GM12878 (cell line): ENCODE results near the gene C18orf63. TPM values are rescaled to one million over a fixed set of nuclear protein-coding genes. Genes with fewer than 3 reads are reported as not detected.
"Not testable (repeated sequence)": the region's sequence is repeated elsewhere in the genome, so short reads cannot be mapped to it uniquely, and the experiment has no call there.

Experiments used
- ATAC-seq: fragments of 200-7000 bp; cut with Tn5 transposase; 3 replicates; pipeline ENCODE4 v1.9.1; 2020; ENCODE audit warnings: mild to moderate bottlenecking, moderate library complexity
- BruUV-seq: library from RNA; stranded (reverse); fragments of 400-500 nt; replicated peaks from 2 replicates; lab custom pipeline; 2021; lab: Mats Ljungman, UMichigan
- CTCF ChIA-PET: fragments of 300-600 bp; sonication (Branson Sonifier 250); formaldehyde crosslinking; extraction: SDS; loops from one replicate; lab custom pipeline; 2021; ENCODE audit warnings: inconsistent platforms; lab: Yijun Ruan, JAX
- POLR2A ChIA-PET: fragments of 350-600 bp; formaldehyde crosslinking; extraction: SDS; loops from one replicate; lab custom pipeline; 2021; ENCODE audit warnings: inconsistent platforms; lab: Charles Lee
- RAD21 ChIA-PET: fragments of 300-600 bp; sonication (Branson Sonifier 250); formaldehyde crosslinking; loops from one replicate; lab custom pipeline; 2023; ENCODE audit warnings: antibody characterized with exemption; ENCODE audit not compliant: unreplicated experiment; lab: Charles Lee
- SMC1A ChIA-PET: fragments of 300-600 bp; sonication (Branson Sonifier 250); formaldehyde crosslinking; loops from one replicate; lab custom pipeline; 2023; ENCODE audit not compliant: unreplicated experiment, uncharacterized antibody; lab: Charles Lee
- DNase-seq: peaks from one replicate; pipeline ENCODE4 v3.0.0-alpha.2; 2011; ENCODE audit warnings: low read depth, low spot score
- FAIRE-seq: peaks from 3 replicates; lab custom pipeline; 2011; peaks lifted over from hg19 to GRCh38; lab: Jason Lieb, UNC
- H2AFZ ChIP-seq: 2 replicates; pipeline ENCODE4 v1.6.0; 2011; ENCODE audit warnings: low read depth, low read length, control low read depth; ENCODE audit not compliant: control insufficient read depth
- H3K27ac ChIP-seq: 2 replicates; pipeline ENCODE4 v1.5.1; 2011; ENCODE audit warnings: control low read depth; ENCODE audit not compliant: control insufficient read depth, insufficient read depth
- H3K27me3 ChIP-seq, 2 experiments: replicated peaks in 1 of 2; 2 replicates each; pipeline versions ENCODE4 v1.6.0 to v1.6.1; 2011; ENCODE audit warnings: low read length in 1 of 2; ENCODE audit not compliant: control insufficient read depth in 2 of 2, insufficient read depth in 2 of 2
- H3K36me3 ChIP-seq, 2 experiments: 2 replicates each; pipeline ENCODE4 v1.5.1; 2011; ENCODE audit warnings: low read length in 1 of 2; ENCODE audit not compliant: control insufficient read depth in 2 of 2, insufficient read depth in 2 of 2
- H3K4me1 ChIP-seq: 2 replicates; pipeline ENCODE4 v1.6.1; 2011; ENCODE audit warnings: mild to moderate bottlenecking, low read length, moderate library complexity, mixed read lengths; ENCODE audit not compliant: control insufficient read depth, insufficient read depth
- H3K4me2 ChIP-seq: 2 replicates; pipeline ENCODE4 v1.6.0; 2011; ENCODE audit warnings: control low read depth; ENCODE audit not compliant: control insufficient read depth, insufficient read depth
- H3K4me3 ChIP-seq: fragments of 200-600 bp; sonication (generic); 2 replicates; pipeline ENCODE4 v1.5.1; 2016
- H3K79me2 ChIP-seq: 2 replicates; pipeline ENCODE4 v1.6.0; 2011; ENCODE audit warnings: low read length; ENCODE audit not compliant: control insufficient read depth, insufficient read depth
- H3K9ac ChIP-seq: 2 replicates; pipeline ENCODE4 v1.8.0; 2011; ENCODE audit warnings: low read length, control low read depth, mixed read lengths; ENCODE audit not compliant: control insufficient read depth, insufficient read depth
- H3K9me3 ChIP-seq: replicated peaks from 3 replicates; pipeline ENCODE4 v1.5.1; 2011; ENCODE audit warnings: mild to moderate bottlenecking, low read length; ENCODE audit not compliant: control insufficient read depth, insufficient read depth
- H4K20me1 ChIP-seq: 2 replicates; pipeline ENCODE4 v1.6.0; 2011; ENCODE audit not compliant: control insufficient read depth, insufficient read depth
- CBX5 ChIP-seq: sonication (generic); IDR thresholded peaks from 2 replicates; pipeline ENCODE4 v1.6.1; 2016; ENCODE audit warnings: low read depth, moderate library complexity, mild to moderate bottlenecking, inconsistent platforms
- CREM ChIP-seq: IDR thresholded peaks from 2 replicates; pipeline ENCODE4 v1.6.1; 2014; ENCODE audit warnings: antibody characterized with exemption, low read depth
- SIX5 ChIP-seq: IDR thresholded peaks from 2 replicates; pipeline ENCODE4 v1.6.1; 2011; ENCODE audit warnings: mild to moderate bottlenecking, low read depth, low read length, moderate library complexity; ENCODE audit not compliant: severe bottlenecking
- WGBS: methylation state at CpG from one replicate; pipeline ENCODE4 v1.1.6; 2016; ENCODE audit warnings: low lambda C conversion rate; ENCODE audit not compliant: insufficient replicate concordance, insufficient coverage; ENCODE audit errors: missing lambda C conversion rate; 5-methylcytosine and 5-hydroxymethylcytosine counted together
- in situ Hi-C: fragments of 300-500 bp; cut with MboI; formaldehyde crosslinking; loops from 9 replicates; pipeline ENCODE4 v1.14.3; 2018; ENCODE audit warnings: mixed read lengths
- intact Hi-C: fragments of 100-400 bp; cut with micrococcal nuclease; formaldehyde crosslinking; loops from one replicate; pipeline ENCODE4 v1.14.2; 2022; ENCODE audit not compliant: unreplicated experiment
- polyA plus RNA-seq, 11 experiments: library from polyadenylated mRNA; depleted of rRNA in 4 of 11; unstranded in 6 of 11; stranded (reverse) in 5 of 11; fragments of >200 nt; fragmentation: Nextera tagmentation in 4 of 11; fragmentation: Illumina TruSeq in 1 of 11; extraction: Ambion mirVana in 4 of 11; extraction: Trizol in 1 of 11; gene quantifications; 1 replicate in 1 of 11; 2 replicates in 10 of 11; pipeline versions ENCODE4 v1.2.1 to v1.2.3, GENCODE V29; 2011 to 2016; ENCODE audit warnings: inconsistent platforms in 2 of 11, missing spikeins in 2 of 11, low read depth in 1 of 11
- total RNA-seq, 4 experiments: library from RNA; depleted of rRNA in 3 of 4; stranded (reverse); fragments of >200 nt in 3 of 4; fragmentation: Illumina TruSeq in 1 of 4; extraction: Trizol in 1 of 4; gene quantifications; 2 replicates each; pipeline versions ENCODE4 v1.2.1 to v1.2.3, GENCODE V29; 2013 to 2021

Gene C18orf63
- total and polyA plus RNA-seq, 10 of the 15 experiments (the other 5 are each of a cell fraction or from before 2014, with no cell fraction given) = not detected

GRCh38 chr18:74292982-74293381 is 22.7 kb upstream of the C18orf63 start:
- H3K27ac ChIP-seq, ATAC-seq, in situ Hi-C loops, H3K9ac ChIP-seq, H3K4me1 ChIP-seq, CTCF ChIA-PET, H4K20me1 ChIP-seq, H3K79me2 ChIP-seq, H3K36me3 ChIP-seq, H2AFZ ChIP-seq, H3K4me3 ChIP-seq, H3K4me2 ChIP-seq, H3K27me3 ChIP-seq, FAIRE-seq, BruUV-seq, H3K9me3 ChIP-seq, DNase-seq: not testable (repeated sequence)
- peak; percentile 94 for TF ChIP-seq CBX5
- 73% methylated on average over 3 of the region's 3 CpGs for WGBS
- SMC1A ChIA-PET = interaction anchor here (0.7 to 1.2 kb wide), 2 partner anchors 9 to 41 kb away, joined by 3 read pairs; no protein-coding TSS in a partner anchor
- intact Hi-C loops = loop anchor here (1.0 to 5.0 kb wide), 3 partner anchors 28 to 204 kb away; partner anchors contain the start of genes CNDP2 and TIMM21
- POLR2A ChIA-PET = interaction anchor here (1.3 kb wide), 1 partner anchor 28 kb away, joined by 5 read pairs; no protein-coding TSS in a partner anchor
- RAD21 ChIA-PET = interaction anchor here (1.9 kb wide), 1 partner anchor 29 kb away, joined by 7 read pairs; no protein-coding TSS in a partner anchor

GRCh38 chr18:74294526-74294925 is 21.1 kb upstream of the C18orf63 start:
- intact Hi-C loops = loop anchor here (5.0 kb wide), 1 partner anchor 203 kb away; the partner anchor contains the start of gene CNDP2
- no peak overlapping the region for H3K4me2 ChIP-seq
- WGBS = 72% methylated on average over 8 of the region's 8 CpGs
- BruUV-seq = no TSS peak
- no peaks in the 10 kb centered on the region for H3K27me3 ChIP-seq
- CTCF ChIA-PET = no interaction called here
- no peak overlapping the region for H3K27ac ChIP-seq
- H3K79me2 ChIP-seq = peaks cover 4% of the 10 kb centered on the region; the same call in 1 of the 2 replicates
- FAIRE-seq = no peak
- H4K20me1 ChIP-seq = no peaks in the 10 kb centered on the region
- H3K9ac ChIP-seq = no peak overlapping the region
- H2AFZ ChIP-seq = no peak overlapping the region
- in situ Hi-C loops = no loop called here
- RAD21 ChIA-PET = no interaction called here
- TF ChIP-seq SIX5 (no peak), CREM (no peak)
- H3K4me3 ChIP-seq = no peak overlapping the region
- POLR2A ChIA-PET = no interaction called here
- H3K36me3 ChIP-seq = no peaks in the 10 kb centered on the region
- H3K9me3 ChIP-seq = no peaks in the 10 kb centered on the region; the same call in 2 of the 3 replicates
- SMC1A ChIA-PET = no interaction called here
- peaks cover 3% of the 10 kb centered on the region for H3K4me1 ChIP-seq
- no peak for DNase-seq
- no peak for ATAC-seq
